ENCODE data around the gene NUFIP2. TPM values are rescaled to one million over a fixed set of nuclear protein-coding genes. Genes with fewer than 3 reads are reported as not detected.
"Not testable (repeated sequence)": the region's sequence is repeated elsewhere in the genome, so short reads cannot be mapped to it uniquely, and the experiment has no call there.

NUFIP2 gene
- total RNA-seq, result 92.2 and 95.5 TPM in 2 replicates

- DNase-seq (ENCODE audit: low spot score), result peak; percentile 97
- peak within 1 kb of the TSS; percentile 99 for H3K27ac Mint-ChIP-seq
- H3K36me3 Mint-ChIP-seq (ENCODE audit: low read depth), result peaks cover 24% of the 10 kb centered on the region
- peaks cover 3% of the 10 kb centered on the region for H3K27me3 Mint-ChIP-seq (ENCODE audit: insufficient read depth)
- no peaks in the 10 kb centered on the region for H3K9me3 Mint-ChIP-seq
- peaks cover 43% of the 10 kb centered on the region for H3K4me1 Mint-ChIP-seq (ENCODE audit: low read depth)
- intact Hi-C loops (cut with micrococcal nuclease), result loop anchor here (1.0 to 10.0 kb wide), 7 partner anchors 8 to 1081 kb away; partner anchors contain the start of genes ABHD15, CPD, MYO18A and NEK8
- peak within 1 kb of the TSS; percentile 100 for H3K4me3 Mint-ChIP-seq
These were observed at the start of gene NUFIP2 for GRCh38 chr17:29293890-29294579. Gene NUFIP2, minus strand, starts transcription at chr17:29294148. Its CDS starts 89 bp downstream, at chr17:29294059.

- H3K9me3 Mint-ChIP-seq, result no peaks in the 10 kb centered on the region
- H3K4me1 Mint-ChIP-seq (ENCODE audit: low read depth), result no peaks in the 10 kb centered on the region
- DNase-seq (ENCODE audit: low spot score), result no peak
- no peaks in the 10 kb centered on the region for H3K36me3 Mint-ChIP-seq (ENCODE audit: low read depth)
- intact Hi-C loops (cut with micrococcal nuclease), result no loop called here
- H3K4me3 Mint-ChIP-seq, result no peak overlapping the region
- no peak overlapping the region for H3K27ac Mint-ChIP-seq
- peaks cover 25% of the 10 kb centered on the region for H3K27me3 Mint-ChIP-seq (ENCODE audit: insufficient read depth)
These were observed 48.3 kb upstream of the NUFIP2 start for GRCh38 chr17:29342158-29342765.

- Mint-ChIP-seq H3K4me3 (no peak overlapping the region), H3K27ac (no peak overlapping the region), H3K36me3 (ENCODE audit: low read depth) (no peaks in the 10 kb centered on the region), H3K27me3 (ENCODE audit: insufficient read depth) (peaks cover 25% of the 10 kb centered on the region), H3K9me3 (no peaks in the 10 kb centered on the region), H3K4me1 (ENCODE audit: low read depth) (no peaks in the 10 kb centered on the region)
- intact Hi-C loops (cut with micrococcal nuclease), result no loop called here
- no peak for DNase-seq (ENCODE audit: low spot score)
These were observed 47.8 kb upstream of the NUFIP2 start for GRCh38 chr17:29341726-29342125.

- H3K4me1 Mint-ChIP-seq (ENCODE audit: low read depth); H3K9me3 Mint-ChIP-seq; intact Hi-C loops (cut with micrococcal nuclease); H3K36me3 Mint-ChIP-seq (ENCODE audit: low read depth); H3K4me3 Mint-ChIP-seq; H3K27ac Mint-ChIP-seq; DNase-seq (ENCODE audit: low spot score): not testable (repeated sequence)
- H3K27me3 Mint-ChIP-seq (ENCODE audit: insufficient read depth), result peaks cover 25% of the 10 kb centered on the region
These were observed 45.1 kb upstream of the NUFIP2 start for GRCh38 chr17:29339016-29339415.

- Mint-ChIP-seq H3K4me3 (no peak overlapping the region), H3K4me1 (ENCODE audit: low read depth) (no peaks in the 10 kb centered on the region), H3K36me3 (ENCODE audit: low read depth) (no peaks in the 10 kb centered on the region), H3K9me3 (no peaks in the 10 kb centered on the region), H3K27me3 (ENCODE audit: insufficient read depth) (no peaks in the 10 kb centered on the region), H3K27ac (no peak overlapping the region)
- DNase-seq (ENCODE audit: low spot score), result no peak
- intact Hi-C loops (cut with micrococcal nuclease), result no loop called here
These were observed 37.7 kb upstream of the NUFIP2 start for GRCh38 chr17:29331708-29332085.

- Mint-ChIP-seq H3K9me3 (no peaks in the 10 kb centered on the region), H3K27ac (no peak overlapping the region), H3K27me3 (ENCODE audit: insufficient read depth) (no peaks in the 10 kb centered on the region), H3K36me3 (ENCODE audit: low read depth) (no peaks in the 10 kb centered on the region), H3K4me1 (ENCODE audit: low read depth) (no peaks in the 10 kb centered on the region), H3K4me3 (no peak overlapping the region)
- DNase-seq (ENCODE audit: low spot score), result no peak
- intact Hi-C loops (cut with micrococcal nuclease), result no loop called here
These were observed 37.2 kb upstream of the NUFIP2 start for GRCh38 chr17:29331075-29331707.

- DNase-seq (ENCODE audit: low spot score), result no peak
- Mint-ChIP-seq H3K27me3 (ENCODE audit: insufficient read depth) (peaks cover 7% of the 10 kb centered on the region), H3K9me3 (no peaks in the 10 kb centered on the region), H3K4me3 (no peak overlapping the region), H3K27ac (no peak overlapping the region), H3K4me1 (ENCODE audit: low read depth) (no peaks in the 10 kb centered on the region), H3K36me3 (ENCODE audit: low read depth) (no peaks in the 10 kb centered on the region)
- intact Hi-C loops (cut with micrococcal nuclease), result no loop called here
These were observed 33.5 kb upstream of the NUFIP2 start for GRCh38 chr17:29327412-29327811.

GRCh38 chr17:29326023-29326813 is 32.3 kb upstream of the NUFIP2 start:
- H3K9me3 Mint-ChIP-seq, result no peaks in the 10 kb centered on the region
- intact Hi-C loops (cut with micrococcal nuclease), result no loop called here
- H3K27ac Mint-ChIP-seq, result no peak overlapping the region
- H3K4me1 Mint-ChIP-seq (ENCODE audit: low read depth), result no peaks in the 10 kb centered on the region
- no peak for DNase-seq (ENCODE audit: low spot score)
- no peak overlapping the region for H3K4me3 Mint-ChIP-seq
- no peaks in the 10 kb centered on the region for H3K36me3 Mint-ChIP-seq (ENCODE audit: low read depth)
- H3K27me3 Mint-ChIP-seq (ENCODE audit: insufficient read depth), result peaks cover 7% of the 10 kb centered on the region

GRCh38 chr17:29322363-29322762 is 28.4 kb upstream of the NUFIP2 start:
- intact Hi-C loops (cut with micrococcal nuclease), result no loop called here
- no peak for DNase-seq (ENCODE audit: low spot score)
- Mint-ChIP-seq H3K36me3 (ENCODE audit: low read depth) (no peaks in the 10 kb centered on the region), H3K4me1 (ENCODE audit: low read depth) (no peaks in the 10 kb centered on the region), H3K27me3 (ENCODE audit: insufficient read depth) (peaks cover 13% of the 10 kb centered on the region), H3K27ac (no peak overlapping the region), H3K4me3 (no peak overlapping the region), H3K9me3 (no peaks in the 10 kb centered on the region)

- intact Hi-C loops (cut with micrococcal nuclease), result no loop called here
- no peaks in the 10 kb centered on the region for H3K9me3 Mint-ChIP-seq
- H3K4me1 Mint-ChIP-seq (ENCODE audit: low read depth), result no peaks in the 10 kb centered on the region
- H3K27me3 Mint-ChIP-seq (ENCODE audit: insufficient read depth), result no peaks in the 10 kb centered on the region
- no peak overlapping the region for H3K27ac Mint-ChIP-seq
- DNase-seq (ENCODE audit: low spot score), result no peak
- no peak overlapping the region for H3K4me3 Mint-ChIP-seq
- no peaks in the 10 kb centered on the region for H3K36me3 Mint-ChIP-seq (ENCODE audit: low read depth)
These were observed 9.4 kb upstream of the NUFIP2 start for GRCh38 chr17:29303386-29303785.

- no peaks in the 10 kb centered on the region for H3K27me3 Mint-ChIP-seq (ENCODE audit: insufficient read depth)
- H3K36me3 Mint-ChIP-seq (ENCODE audit: low read depth), result peaks cover 2% of the 10 kb centered on the region
- no peak overlapping the region for H3K4me3 Mint-ChIP-seq
- intact Hi-C loops (cut with micrococcal nuclease), result loop anchor here (10.0 kb wide), 1 partner anchor 1076 kb away; the partner anchor contains the start of gene CPD
- no peaks in the 10 kb centered on the region for H3K9me3 Mint-ChIP-seq
- peaks cover 13% of the 10 kb centered on the region for H3K4me1 Mint-ChIP-seq (ENCODE audit: low read depth)
- no peak overlapping the region for H3K27ac Mint-ChIP-seq
- DNase-seq (ENCODE audit: low spot score), result no peak
These were observed 5.1 kb upstream of the NUFIP2 start for GRCh38 chr17:29299031-29299430.

- Mint-ChIP-seq H3K4me1 (ENCODE audit: low read depth) (peaks cover 34% of the 10 kb centered on the region), H3K4me3 (peak overlapping the region; percentile 56), H3K9me3 (no peaks in the 10 kb centered on the region), H3K36me3 (ENCODE audit: low read depth) (peaks cover 18% of the 10 kb centered on the region), H3K27ac (peak overlapping the region; percentile 67), H3K27me3 (ENCODE audit: insufficient read depth) (peaks cover 3% of the 10 kb centered on the region)
- no peak for DNase-seq (ENCODE audit: low spot score)
- intact Hi-C loops (cut with micrococcal nuclease), result loop anchor here (10.0 kb wide), 1 partner anchor 1079 kb away; the partner anchor contains the start of gene CPD
These were observed 1.5 kb upstream of the NUFIP2 start for GRCh38 chr17:29295420-29295819.
